M059J (cell line): ENCODE measurements around the gene MSGN1. TPM values are rescaled to one million over a fixed set of nuclear protein-coding genes. Genes with fewer than 3 reads are reported as not detected.
"Not testable (repeated sequence)": the region's sequence is repeated elsewhere in the genome, so short reads cannot be mapped to it uniquely, and the experiment has no call there.

Experiments
- DNase-seq: peaks from one replicate; pipeline ENCODE4 v3.0.0-alpha.2; 2012; ENCODE audit warnings: low read depth
- total RNA-seq: library from RNA; depleted of rRNA; stranded (reverse); fragments of >200 nt; shearing (Covaris generic); gene quantifications from 2 replicates; pipeline ENCODE4 v1.2.3, GENCODE V29; 2014

Gene MSGN1
- total RNA-seq, 1 experiment from 2014 or later = not detected

GRCh38 chr2:17805166-17805565, 11.1 kb upstream of the MSGN1 start:
- DNase-seq = no peak

GRCh38 chr2:17805717-17806363, 10.4 kb upstream of the MSGN1 start:
- no peak for DNase-seq

GRCh38 chr2:17813010-17813741, 3.1 kb upstream of the MSGN1 start:
- DNase-seq = peak; percentile 35

GRCh38 chr2:17813742-17814473, 2.4 kb upstream of the MSGN1 start:
- DNase-seq = no peak

GRCh38 chr2:17814601-17815000, 1.7 kb upstream of the MSGN1 start:
- no peak for DNase-seq

- no peak for DNase-seq
Measured at GRCh38 chr2:17815468-17816184, 634 bp upstream of the MSGN1 start.

- no peak for DNase-seq
Measured at GRCh38 chr2:17818235-17818815, 2.1 kb downstream of the MSGN1 start.

- no peak for DNase-seq
Measured at GRCh38 chr2:17821080-17821479, 4.8 kb downstream of the MSGN1 start.

GRCh38 chr2:17821535-17822444, 5.5 kb downstream of the MSGN1 start:
- DNase-seq = no peak

- DNase-seq = no peak
Measured at GRCh38 chr2:17822445-17823117, 6.3 kb downstream of the MSGN1 start.

- DNase-seq = not testable (repeated sequence)
Measured at GRCh38 chr2:17823646-17824045, 7.4 kb downstream of the MSGN1 start.

GRCh38 chr2:17827316-17827715, 11.1 kb downstream of the MSGN1 start:
- DNase-seq = no peak

GRCh38 chr2:17827785-17828184, 11.5 kb downstream of the MSGN1 start:
- DNase-seq = no peak

GRCh38 chr2:17830053-17831034, 14.1 kb downstream of the MSGN1 start:
- peak; percentile 51 for DNase-seq

- no peak for DNase-seq
Measured at GRCh38 chr2:17835516-17835915, 19.3 kb downstream of the MSGN1 start.

- no peak for DNase-seq
Measured at GRCh38 chr2:17839959-17840358, 23.7 kb downstream of the MSGN1 start.

- no peak for DNase-seq
Measured at GRCh38 chr2:17843457-17843856, 27.2 kb downstream of the MSGN1 start.

- DNase-seq = no peak
Measured at GRCh38 chr2:17845806-17846205, 29.5 kb downstream of the MSGN1 start.

GRCh38 chr2:17846676-17847075, 30.4 kb downstream of the MSGN1 start:
- no peak for DNase-seq
